Stimulated activated CD8-positive, alpha-beta memory T cell treated with anti-CD3 and anti-CD28 coated beads, Interleukin-15, amount 100 ng/mL, for 24 hours (primary cell): ENCODE measurements around the gene ANKRD40CL.
"Not testable (repeated sequence)": the region's sequence is repeated elsewhere in the genome, so short reads cannot be mapped to it uniquely, and the experiment has no call there.

ENCODE experiments used
- DNase-seq: peaks from one replicate; pipeline ENCODE4 v3.0.0-alpha.2; 2020; ENCODE audit warnings: low read depth

ANKRD40CL gene, protein sequence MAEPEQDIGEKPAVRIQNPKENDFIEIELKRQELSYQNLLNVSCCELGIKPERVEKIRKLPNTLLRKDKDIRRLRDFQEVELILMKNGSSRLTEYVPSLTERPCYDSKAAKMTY

DNA sequence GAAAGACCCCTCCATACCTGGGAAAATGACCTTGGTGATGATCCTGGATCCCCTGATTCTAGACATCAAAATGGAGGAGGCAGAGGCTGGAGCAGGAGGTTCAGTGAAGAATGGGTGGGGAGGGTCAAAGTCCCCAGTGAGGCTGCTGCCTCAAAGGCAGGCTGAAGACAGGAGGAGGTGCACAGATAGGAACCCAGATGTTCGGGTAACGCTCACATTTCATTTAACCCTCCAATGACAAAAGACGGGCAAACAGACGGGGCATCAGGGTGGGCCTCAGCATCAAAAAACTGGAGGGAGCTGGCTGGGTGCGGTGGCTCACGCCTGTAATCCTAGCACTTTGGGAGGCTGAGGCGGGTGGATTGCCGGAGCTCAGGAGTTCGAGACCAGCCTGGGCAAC, at the start of gene ANKRD40CL:
Gene ANKRD40CL, minus strand, starts transcription at position 73 of the 400 bp plus-strand sequence. CDS start 605 bp downstream, outside the sequence.
- no peak for DNase-seq

DNA sequence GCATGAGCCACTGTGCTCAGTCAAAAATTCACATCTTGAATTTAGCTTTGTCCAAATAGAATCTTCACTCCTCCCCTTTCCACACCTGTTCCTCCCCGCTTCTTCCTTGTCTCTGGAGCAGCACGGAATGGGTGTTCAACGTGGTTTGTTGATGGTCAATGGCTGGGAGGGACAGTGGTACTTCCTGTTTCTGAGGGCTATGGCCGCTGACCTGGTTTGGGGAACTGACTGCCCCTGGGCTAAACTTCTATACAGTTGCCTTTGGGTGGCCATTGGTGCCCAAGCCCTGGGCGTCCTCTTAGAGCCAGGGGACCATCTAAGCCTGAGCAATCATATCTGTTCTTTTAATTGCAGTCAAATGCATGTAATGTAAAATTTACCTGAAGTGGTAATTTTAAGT, 49.0 kb upstream of the ANKRD40CL start:
- DNase-seq = no peak

DNA sequence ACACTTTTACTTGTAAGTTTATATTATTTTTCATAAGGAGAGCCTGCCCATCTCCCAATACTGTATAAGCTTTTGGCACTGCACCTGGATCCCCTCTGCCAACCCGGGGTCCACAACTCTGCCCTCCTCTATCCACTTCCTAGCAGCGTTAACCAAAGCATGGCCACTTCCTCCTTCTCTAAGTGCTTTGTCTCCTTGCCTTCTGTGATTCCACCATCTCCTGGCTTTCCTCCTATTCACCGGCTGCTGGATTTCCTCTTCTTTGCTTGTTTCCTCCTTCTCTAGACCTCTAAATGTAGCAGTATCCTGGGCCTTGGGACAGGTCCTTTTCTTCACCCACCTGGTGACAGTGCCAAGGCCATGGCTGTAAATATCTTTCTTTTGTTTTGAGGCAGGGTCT, 48.1 kb upstream of the ANKRD40CL start:
- DNase-seq = no peak

DNA sequence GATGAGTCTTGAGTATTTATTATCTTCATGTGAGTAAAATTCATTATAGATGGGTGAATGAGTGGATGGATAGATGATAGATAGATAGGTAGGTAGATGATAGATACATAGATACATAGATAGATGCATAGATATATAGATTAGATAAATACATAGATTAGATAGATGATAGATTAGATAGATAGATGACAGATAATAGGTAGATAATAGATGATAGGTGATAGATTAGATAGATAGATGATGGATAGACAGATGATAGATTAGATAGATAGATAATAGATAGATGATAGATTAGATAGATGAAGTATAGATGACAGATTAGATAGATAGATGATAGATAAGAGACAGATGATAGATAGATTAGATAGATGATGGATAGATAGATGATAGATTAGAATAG, 46.3 kb upstream of the ANKRD40CL start:
- DNase-seq = no peak

DNA sequence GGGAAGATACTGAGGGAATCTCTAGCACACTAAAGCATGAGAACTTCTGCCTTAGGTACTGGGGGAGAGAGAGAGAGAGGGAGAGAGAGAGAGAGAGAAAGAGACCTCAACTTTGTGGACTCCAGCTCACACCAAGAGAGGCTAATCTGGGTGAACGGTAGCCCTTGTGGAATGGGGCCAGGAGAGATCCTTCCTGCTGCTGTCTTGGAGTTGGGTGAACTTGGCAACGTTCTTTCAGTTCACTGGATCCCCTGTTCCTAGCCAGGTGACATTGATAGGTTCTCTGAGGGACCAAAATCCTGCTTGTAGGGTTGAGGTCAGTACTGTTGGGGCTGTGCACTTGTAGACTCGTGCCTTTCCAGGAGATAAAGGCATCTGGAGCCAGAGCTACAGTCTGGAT, 41.6 kb upstream of the ANKRD40CL start:
- no peak for DNase-seq

DNA sequence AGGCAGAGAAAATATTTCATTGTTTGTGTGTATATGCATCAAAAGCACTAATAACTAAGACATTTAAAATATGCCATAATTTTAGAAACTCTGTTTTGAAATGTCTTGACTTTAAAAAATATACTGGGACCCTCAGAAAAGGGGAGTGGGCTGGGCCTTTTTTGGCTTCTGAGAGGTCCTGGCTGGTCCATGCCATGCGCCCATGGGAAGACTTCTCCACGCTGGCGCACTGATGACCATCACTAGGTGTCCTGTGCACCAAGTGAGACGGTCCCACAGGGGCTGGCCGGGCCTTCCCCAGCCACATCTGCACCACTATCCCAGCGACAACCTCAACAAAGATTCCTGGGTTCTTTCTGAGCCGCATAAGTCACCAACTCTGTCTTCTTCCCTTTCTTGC, 41.1 kb upstream of the ANKRD40CL start:
- DNase-seq = no peak

DNA sequence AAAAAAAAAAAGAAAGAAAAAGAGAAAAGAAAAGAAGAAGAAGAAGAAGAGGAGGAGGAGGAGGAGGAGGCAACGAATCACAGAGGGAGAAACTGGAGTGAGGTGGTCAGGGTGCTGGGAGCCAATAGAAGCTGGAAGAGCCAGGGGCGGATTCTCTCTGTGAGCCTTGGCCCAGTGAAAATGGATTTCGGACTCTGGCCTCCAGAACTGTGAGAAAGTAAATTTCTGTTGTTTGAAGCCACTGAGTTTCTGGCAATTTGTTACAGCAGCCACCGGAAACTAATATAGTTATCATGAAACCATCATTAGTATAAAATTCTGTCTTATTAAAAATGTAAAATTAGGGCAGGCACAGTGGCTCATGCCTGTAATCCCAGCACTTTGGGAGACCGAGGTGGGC, 40.4 kb upstream of the ANKRD40CL start:
- no peak for DNase-seq

DNA sequence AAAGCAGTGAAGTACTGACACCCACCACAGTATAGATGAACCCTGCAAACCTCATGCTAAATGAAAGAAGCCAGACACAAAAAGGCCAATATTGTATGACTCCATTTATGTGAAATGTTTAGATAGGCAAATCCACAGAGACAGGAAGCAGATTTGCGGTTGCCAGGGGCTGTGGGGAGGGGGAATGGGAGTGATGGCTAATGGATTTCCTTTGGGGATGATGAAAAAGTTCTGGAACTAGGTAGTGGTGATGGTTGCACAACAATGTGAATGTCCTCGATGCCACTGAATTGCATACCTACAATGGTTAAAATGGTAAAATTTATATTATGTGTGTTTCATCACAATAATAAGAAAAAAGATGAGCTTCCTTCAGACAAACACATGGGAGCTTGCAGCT, 39.7 kb upstream of the ANKRD40CL start:
- no peak for DNase-seq

DNA sequence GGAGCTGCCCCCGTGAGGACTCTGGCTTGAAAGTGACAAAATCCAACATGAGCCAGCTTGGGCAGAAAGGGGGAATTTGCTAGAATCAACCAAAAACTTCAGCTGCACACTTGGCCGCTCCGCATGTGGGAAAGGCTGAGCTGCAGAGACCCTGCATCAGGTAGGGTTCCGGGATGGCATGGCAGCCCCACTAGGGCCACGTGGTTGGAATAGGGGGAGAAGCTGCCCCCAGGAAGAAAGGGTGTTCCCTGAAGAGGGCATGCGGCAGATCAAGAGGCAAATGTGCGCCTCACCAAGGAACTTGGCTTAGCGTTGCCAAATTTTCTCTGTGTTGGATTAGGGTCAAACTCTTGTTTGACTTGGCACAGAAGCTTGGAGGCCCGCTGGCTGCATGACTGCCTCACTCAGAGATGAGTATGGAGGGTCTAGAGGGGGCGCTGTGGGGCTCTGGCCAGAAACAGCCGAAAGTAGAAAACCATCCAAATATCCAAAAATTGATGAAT, 38.9 kb upstream of the ANKRD40CL start:
- no peak for DNase-seq

DNA sequence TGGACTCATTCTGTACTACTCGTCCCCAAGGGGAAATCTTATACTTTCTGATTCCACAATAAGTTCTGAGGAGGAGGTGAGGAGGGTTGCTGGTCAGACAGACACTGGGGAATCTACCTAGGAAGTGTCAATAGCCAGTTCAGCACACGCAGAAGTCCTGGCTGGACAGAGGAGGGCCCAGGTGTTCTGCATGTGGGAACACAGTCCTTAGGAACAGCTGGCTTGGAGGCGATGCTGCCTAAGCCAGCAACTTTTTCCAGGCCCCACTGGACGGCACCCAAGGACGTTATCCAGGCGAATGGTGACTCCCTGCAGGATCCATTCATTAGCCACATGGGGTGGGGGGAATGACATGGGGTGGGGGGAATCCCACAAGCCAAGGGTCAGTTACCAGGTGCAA, 38.2 kb upstream of the ANKRD40CL start:
- DNase-seq = no peak

DNA sequence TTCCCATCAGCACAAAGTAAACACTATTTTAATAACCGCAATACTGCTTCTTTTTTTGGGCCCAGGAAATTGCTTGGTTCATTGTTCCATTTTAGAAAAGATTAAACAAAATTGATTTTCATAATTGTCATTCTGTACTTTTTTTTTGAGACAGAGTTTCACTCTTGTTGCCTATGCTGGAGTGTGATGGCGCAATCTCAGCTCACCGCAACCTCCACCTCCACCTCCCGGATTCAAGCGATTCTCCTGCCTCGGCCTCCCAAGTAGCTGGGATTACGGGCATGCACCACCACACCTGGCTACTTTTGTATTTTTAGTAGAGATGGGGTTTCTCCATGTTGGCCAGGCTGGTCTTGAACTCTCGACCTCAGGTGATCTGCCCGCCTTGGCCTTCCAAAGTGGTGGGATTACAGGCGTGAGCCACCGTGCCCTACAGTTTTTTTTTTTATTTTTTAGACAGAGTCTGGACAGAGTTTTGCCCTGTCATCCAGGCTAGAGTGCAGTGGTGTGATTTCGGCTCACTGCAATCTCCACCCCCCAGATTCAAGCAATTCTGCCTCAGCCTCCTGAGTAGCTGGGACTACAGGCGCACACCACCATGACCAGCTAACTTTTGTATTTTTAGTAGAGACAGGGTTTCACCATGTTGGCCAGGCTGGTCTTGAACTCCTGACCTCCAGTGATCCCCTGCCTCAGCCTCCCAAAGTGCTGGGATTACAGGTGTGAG, 37.6 kb upstream of the ANKRD40CL start:
- DNase-seq = not testable (repeated sequence)

DNA sequence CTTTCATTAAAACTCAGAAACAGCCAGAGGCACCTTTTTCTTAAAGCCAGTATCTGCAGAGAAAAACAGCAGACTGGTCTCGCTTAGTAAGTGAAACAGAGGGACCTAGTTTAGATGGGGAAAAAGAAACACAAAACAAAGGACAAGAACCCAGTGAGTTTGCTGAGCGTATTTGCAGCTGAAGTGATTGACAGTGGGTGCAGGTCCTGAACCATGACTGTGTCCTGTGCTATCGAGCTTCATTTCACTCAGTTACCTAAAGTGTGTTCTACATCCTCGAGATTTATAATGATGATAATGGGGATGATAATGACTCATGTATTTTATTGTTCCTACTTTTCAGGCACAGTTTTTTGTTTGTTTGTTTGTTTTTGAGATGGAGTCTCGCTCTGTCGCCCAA, 36.4 kb upstream of the ANKRD40CL start:
- DNase-seq = no peak

DNA sequence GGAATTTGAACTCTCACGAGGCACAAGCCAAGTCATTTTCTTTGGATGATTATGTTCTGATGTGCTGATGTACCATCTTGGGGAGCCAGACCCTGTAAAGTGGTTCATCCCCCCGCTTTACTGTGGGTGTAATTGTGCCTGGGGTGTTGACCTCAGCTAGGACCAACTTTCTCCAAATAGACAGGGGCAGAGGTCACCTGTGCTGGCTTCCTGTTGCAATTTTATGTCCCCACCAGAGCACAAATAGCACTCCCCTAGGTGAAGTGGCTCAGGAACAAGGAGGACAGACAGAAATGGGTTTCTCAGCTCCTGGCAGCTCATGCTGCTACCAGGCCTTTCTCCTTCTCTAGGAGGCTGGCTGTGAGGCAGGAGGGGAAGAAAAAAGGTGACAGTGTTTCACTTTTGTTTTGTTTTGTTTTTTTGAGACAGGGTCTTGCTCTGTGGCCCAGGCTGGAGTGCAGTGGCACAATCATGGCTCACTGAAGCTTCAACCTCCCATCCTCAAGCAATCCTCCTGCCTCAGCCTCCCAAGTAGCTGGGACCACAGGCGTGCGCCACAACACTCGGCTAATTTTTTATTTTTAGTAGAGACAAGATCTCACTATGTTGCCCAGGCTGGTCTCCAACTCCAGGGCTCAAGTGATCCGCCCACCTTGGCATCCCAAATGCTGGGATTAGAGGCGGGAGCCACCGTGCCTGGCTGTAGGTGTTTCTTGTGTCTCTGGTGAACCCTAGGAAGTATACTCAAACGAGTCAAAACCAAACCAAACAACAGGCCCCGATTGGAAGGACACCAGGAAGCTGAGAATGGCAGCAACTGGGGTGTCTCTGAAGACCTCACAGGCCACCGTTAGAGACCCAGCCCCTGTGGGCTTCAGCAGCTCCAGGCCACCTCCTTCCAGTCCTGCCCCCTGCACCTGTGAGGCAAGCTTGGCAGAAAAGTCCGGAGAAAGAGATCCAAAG, 35.6 kb upstream of the ANKRD40CL start:
- DNase-seq = no peak

DNA sequence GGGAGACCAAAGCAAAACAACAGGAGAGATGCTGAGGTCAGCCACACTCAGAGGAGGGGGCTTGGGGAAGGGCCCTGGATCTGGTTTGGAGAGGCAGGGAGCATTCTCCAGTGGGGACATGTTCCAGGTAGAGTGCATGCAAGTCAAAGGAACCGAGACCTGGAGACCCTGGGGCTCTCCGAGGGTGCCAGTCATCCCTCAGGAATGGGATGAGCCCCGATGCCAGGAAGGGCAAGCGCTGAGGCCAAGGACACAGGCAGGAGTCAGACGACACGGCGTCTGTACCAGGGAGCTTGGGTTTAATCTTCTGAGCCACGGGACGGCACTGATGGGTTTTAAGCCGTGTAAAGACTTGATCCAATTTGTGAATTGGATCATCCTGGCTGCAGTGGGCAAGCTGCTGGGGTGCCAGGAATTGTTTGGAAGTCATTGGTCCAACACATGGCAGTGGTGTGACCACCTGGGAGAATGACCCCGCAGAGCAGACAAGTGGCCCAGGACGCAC, 32.9 kb upstream of the ANKRD40CL start:
- no peak for DNase-seq

DNA sequence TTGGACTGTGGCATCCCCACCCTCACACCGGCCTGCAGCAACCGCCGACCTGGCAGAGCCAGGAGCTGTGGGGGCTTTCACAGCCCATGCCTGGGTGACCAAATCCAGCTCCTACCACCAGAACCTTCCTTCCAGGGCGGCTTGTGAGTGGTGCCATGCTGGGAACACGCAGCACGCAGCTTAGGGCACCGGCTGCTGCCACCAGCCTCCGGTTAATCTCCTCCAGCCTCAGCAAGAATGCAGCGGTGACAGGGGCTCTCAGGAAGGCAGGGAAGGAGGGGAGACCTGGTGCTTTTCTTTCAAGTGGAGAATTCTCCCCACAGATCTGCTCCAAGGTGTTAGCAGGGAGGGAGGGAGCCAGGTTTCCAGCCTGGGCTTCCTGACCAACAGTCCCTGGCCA, 32.3 kb upstream of the ANKRD40CL start:
- DNase-seq = no peak

DNA sequence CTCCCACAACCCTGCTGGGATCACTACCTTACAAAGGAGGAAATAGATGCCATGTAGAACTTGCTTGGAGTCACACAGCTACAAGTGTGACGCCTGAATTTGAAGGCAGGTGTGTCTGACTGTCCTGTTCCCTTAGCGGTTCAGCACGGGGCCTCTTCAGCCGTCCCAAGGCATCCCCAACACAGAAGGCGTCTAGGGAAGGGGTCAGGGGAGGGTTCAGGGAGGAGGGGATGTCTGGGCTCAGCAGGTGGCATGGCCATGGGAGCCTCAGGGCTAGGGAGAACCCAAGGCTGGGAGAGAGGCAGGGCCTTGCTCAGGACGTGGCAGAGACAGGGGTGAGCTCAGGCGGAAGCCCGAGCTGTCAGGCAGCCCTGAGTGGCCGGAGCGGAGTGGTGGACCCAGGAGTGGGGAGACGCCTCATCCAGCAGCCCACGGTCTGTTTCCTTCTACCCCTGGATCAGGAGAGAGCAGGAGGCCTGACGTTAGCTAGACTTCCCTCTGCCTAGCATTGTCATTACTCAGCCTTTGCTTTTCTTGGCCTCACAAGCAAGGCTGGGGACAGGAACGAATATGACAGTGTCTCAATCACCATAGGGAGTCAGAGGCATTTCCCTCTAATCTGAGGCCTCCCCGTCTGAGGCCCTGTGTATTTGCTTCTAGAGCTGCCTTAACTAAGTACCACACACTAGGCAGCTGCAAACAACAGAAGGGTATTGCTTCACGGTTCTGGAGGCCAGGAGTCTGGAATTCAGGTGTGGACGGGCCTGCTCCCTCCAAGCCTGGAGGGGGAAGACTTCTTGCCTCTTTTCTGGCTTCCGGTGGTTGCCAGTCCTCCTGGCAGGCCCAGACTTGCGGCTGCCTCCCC, 31.3 kb upstream of the ANKRD40CL start:
- DNase-seq = no peak

DNA sequence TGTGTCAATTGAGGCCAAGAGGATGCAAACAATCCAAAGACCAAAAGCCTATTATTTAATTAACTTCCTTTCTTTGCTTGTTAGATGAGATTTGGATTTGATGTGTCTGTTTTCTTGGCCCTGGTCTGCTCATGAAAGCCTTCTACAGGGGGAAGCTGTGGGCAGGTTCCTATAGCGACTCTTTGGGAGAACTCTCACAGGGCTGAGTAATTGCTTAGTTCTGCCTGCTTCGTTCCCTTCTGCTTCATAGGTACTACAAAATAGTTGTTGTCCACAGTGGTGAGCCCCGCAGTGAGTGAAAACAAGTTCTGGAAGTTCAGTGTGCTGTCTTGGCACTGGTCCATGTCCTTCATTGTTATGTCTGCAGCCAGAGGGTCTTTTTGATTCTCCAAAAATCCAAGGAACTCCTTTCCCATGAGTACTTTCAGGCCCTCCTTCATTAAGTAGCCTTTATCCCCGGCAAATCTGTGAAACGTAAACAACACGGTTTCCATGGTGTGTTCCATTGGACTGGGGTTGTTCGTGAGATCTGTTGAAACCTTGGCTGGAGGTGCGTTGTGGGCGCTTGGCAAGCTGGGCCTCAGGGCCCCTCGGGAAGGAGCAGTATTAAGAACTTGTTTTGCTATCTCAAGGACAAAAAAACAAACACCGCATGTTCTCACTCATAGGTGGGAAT, 30.0 kb upstream of the ANKRD40CL start:
- DNase-seq = no peak

DNA sequence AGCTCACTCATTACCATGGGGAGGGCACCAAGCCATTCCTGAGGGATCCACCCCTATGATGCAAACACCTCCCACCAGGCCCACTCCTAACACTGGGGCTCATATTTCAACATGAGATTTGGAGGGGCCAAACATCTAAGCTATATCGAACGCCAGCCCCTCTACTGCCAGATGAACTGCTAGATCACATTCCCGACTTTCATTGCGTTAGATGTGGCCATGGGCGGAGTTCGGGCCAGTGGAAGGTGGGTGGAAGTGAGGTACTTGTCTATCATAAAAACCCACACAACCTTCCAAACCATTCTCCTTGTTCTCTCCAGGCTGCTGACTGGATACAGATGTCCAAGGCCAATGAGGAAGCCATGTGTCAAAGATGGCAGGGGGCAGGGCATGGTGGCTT, 27.0 kb upstream of the ANKRD40CL start:
- no peak for DNase-seq

DNA sequence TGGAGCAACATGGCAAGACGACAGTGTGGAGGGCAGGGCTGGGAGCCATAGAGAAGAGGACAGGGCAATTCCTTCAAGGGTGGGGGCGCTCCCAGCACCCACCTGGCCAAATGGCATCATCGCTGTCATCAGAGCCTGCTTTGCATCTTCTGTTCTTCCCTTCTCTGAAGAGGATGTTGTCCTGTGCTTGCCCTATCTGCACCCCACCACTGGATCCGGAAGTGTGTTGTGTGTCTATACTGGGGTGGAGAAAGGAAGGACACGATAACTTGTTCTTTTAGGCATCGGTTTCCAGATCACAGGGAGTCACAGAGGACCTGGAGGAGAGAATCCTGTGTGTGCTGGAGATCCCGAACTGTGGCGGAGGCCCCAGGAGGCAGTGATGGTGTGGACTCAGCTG, 25.7 kb upstream of the ANKRD40CL start:
- DNase-seq = no peak

DNA sequence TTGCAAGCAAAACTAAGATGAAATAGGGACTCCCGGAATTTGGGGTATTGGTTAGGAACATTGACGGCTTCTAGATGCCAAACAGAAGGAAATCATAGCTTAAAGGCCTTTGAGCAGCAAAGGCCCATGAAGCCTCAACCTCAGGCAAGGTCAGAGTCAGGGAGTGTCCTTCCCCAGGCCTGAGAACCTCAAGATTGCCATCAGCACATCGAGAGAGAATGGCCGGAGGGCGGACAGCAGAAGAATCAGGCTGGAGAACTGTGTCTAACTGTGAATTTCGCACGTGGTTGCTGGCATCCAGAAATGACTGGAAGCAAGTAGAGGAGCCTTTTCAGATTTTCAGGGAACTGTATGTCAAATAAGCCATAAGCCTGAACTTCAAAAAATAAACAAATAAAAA, 24.8 kb upstream of the ANKRD40CL start:
- no peak for DNase-seq

DNA sequence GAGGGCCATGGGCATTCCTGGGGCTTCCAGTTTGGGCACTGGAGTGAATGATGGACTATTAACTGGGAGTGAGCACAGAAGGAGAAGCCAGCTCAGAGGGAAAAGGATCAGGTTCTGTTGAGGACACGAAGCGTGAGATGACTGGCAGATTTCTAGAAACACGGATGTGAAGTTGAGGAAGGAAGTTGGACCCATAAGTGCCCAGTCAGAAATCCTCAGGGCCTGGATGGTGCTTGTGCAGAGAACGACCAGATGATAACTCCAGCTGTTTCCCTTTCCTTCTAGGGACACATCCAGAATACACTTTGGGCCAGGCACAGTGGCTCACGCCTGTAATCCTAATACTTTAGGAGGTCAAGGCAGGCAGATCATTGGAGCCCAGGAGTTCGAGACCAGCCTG, 23.3 kb upstream of the ANKRD40CL start:
- DNase-seq = no peak
